Keratinocyte (primary cell): Measurements from ENCODE around the gene ZCCHC13. TPM values are rescaled to one million over a fixed set of nuclear protein-coding genes. Genes with fewer than 3 reads are reported as not detected.

Experiments
- DNase-seq: peaks from one replicate; pipeline ENCODE4 v3.0.0-alpha.2; 2011; ENCODE audit warnings: low read depth, missing footprints, low spot score
- FAIRE-seq: peaks from 2 replicates; lab custom pipeline; 2011; peaks lifted over from hg19 to GRCh38; lab: Jason Lieb, UNC
- H2AFZ ChIP-seq: 2 replicates; pipeline ENCODE4 v1.6.0; 2012; ENCODE audit warnings: low read length, control low read depth, inconsistent platforms; ENCODE audit not compliant: control insufficient read depth
- H3K27ac ChIP-seq: 2 replicates; pipeline ENCODE4 v1.5.1; 2011; ENCODE audit warnings: low read length; ENCODE audit not compliant: control insufficient read depth, insufficient read depth
- H3K27me3 ChIP-seq: 3 replicates; pipeline ENCODE4 v1.6.0; 2011; ENCODE audit warnings: low read length; ENCODE audit not compliant: control insufficient read depth, insufficient read depth; ENCODE audit errors: extremely low read depth
- H3K36me3 ChIP-seq, 2 experiments: 2 replicates in 1 of 2; 3 replicates in 1 of 2; pipeline ENCODE4 v1.5.1; 2011; ENCODE audit warnings: low read length in 2 of 2, mild to moderate bottlenecking in 1 of 2; ENCODE audit not compliant: control insufficient read depth in 2 of 2, insufficient read depth in 2 of 2; ENCODE audit errors: extremely low read depth in 1 of 2
- H3K4me1 ChIP-seq: 3 replicates; pipeline ENCODE4 v1.5.1; 2011; ENCODE audit warnings: low read length; ENCODE audit not compliant: control insufficient read depth, insufficient read depth; ENCODE audit errors: extremely low read depth
- H3K4me2 ChIP-seq: 3 replicates; pipeline ENCODE4 v1.6.0; 2011; ENCODE audit warnings: low read depth, low read length; ENCODE audit not compliant: control insufficient read depth, insufficient read depth; ENCODE audit errors: extremely low read depth
- H3K4me3 ChIP-seq, 3 experiments: fragments of 200-600 bp in 1 of 3; sonication (generic) in 1 of 3; 2 replicates in 2 of 3; 3 replicates in 1 of 3; pipeline ENCODE4 v1.5.1; 2011 to 2016; ENCODE audit warnings: low read length in 3 of 3, mild to moderate bottlenecking in 3 of 3, control low read depth in 2 of 3, inconsistent platforms in 1 of 3, low read depth in 1 of 3, mixed read lengths in 1 of 3, mixed run types in 1 of 3, moderate library complexity in 1 of 3; ENCODE audit not compliant: control insufficient read depth in 2 of 3, insufficient read depth in 2 of 3; ENCODE audit errors: extremely low read depth in 1 of 3
- H3K79me2 ChIP-seq: 2 replicates; pipeline ENCODE4 v1.6.0; 2012; ENCODE audit warnings: low read length; ENCODE audit not compliant: control insufficient read depth, insufficient read depth
- H3K9ac ChIP-seq: 3 replicates; pipeline ENCODE4 v1.6.0; 2011; ENCODE audit warnings: low read length; ENCODE audit not compliant: control insufficient read depth, insufficient read depth; ENCODE audit errors: extremely low read depth
- H3K9me1 ChIP-seq: 3 replicates; pipeline ENCODE4 v1.6.0; 2011; ENCODE audit warnings: low read length; ENCODE audit not compliant: control insufficient read depth, insufficient read depth; ENCODE audit errors: extremely low read depth
- H3K9me3 ChIP-seq: 2 replicates; pipeline ENCODE4 v1.5.1; 2012; ENCODE audit warnings: low read depth, low read length; ENCODE audit not compliant: control insufficient read depth
- H4K20me1 ChIP-seq: 3 replicates; pipeline ENCODE4 v1.6.0; 2011; ENCODE audit warnings: low read length; ENCODE audit not compliant: control insufficient read depth, insufficient read depth; ENCODE audit errors: extremely low read depth
- EZH2 ChIP-seq: IDR thresholded peaks from one replicate; pipeline ENCODE4 v1.6.1; 2012; ENCODE audit warnings: inconsistent platforms, mild to moderate bottlenecking, low read length, moderate library complexity
- dilution Hi-C: fragments of 300-500 bp; cut with MboI; formaldehyde crosslinking; loops from one replicate; pipeline ENCODE4 v1.7.0; 2020; ENCODE audit warnings: low sequenced_read_pairs; ENCODE audit not compliant: extremely low pct_ligation_motif_present
- polyA plus RNA-seq, 5 experiments: library from polyadenylated mRNA; depleted of rRNA in 3 of 5; stranded (reverse) in 3 of 5; stranded (forward) in 1 of 5; unstranded in 1 of 5; fragments of >200 nt; gene quantifications; 1 replicate in 1 of 5; 2 replicates in 3 of 5; 3 replicates in 1 of 5; pipeline versions ENCODE4 v1.2.1 to v1.2.3, GENCODE V29; 2011 to 2012; ENCODE audit warnings: missing spikeins in 2 of 5, low read depth in 1 of 5, low replicate concordance in 1 of 5
- TF ChIP-seq, protein P1 (sequence below), 3 experiments: IDR thresholded peaks in 1 of 3; conservative IDR thresholded peaks in 1 of 3; optimal IDR thresholded peaks in 1 of 3; 2 replicates in 2 of 3; 3 replicates in 1 of 3; pipeline versions ENCODE3 to v1.5.1; 2011; ENCODE audit warnings: low read length in 3 of 3, mild to moderate bottlenecking in 3 of 3, moderate library complexity in 2 of 3, control low read depth in 1 of 3, inconsistent platforms in 1 of 3; ENCODE audit not compliant: insufficient read depth in 2 of 3; ENCODE audit errors: extremely low read depth in 1 of 3

Gene ZCCHC13
- polyA plus RNA-seq, 1 donor (not counting 4 experiments of a cell fraction or from before 2014, with no cell fraction given), result not detected

DNA sequence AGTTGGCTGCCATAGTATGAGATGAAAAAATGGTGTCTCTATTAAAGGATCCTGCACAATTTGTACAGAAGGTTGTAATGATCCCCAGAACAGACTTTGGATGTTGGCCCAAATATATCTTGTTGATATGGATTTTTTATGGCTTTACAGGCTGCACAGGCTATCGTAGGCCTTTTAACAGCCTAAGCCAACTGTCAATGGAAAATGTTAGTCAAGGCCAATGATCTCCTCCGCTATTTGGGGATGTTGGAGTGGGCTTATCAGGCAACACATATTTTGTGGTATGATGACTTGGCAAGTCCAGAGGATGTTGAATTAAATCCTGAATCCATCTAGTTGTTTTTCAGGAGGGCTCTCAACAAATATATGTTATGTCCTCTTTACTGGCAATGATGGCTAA, 42.1 kb downstream of the ZCCHC13 start:
- H3K4me1 ChIP-seq, result peaks cover 5% of the 10 kb centered on the region
- H3K27ac ChIP-seq, result no peak overlapping the region
- no peaks in the 10 kb centered on the region for H3K79me2 ChIP-seq
- H4K20me1 ChIP-seq, result no peaks in the 10 kb centered on the region
- H3K9me1 ChIP-seq, result no peaks in the 10 kb centered on the region
- no peak overlapping the region for H3K4me3 ChIP-seq
- dilution Hi-C loops, result no loop called here
- H3K4me2 ChIP-seq, result no peak overlapping the region
- H3K36me3 ChIP-seq, result no peaks in the 10 kb centered on the region
- FAIRE-seq (no peak), DNase-seq (no peak)
- no peaks in the 10 kb centered on the region for H3K27me3 ChIP-seq
- no peak overlapping the region for H2AFZ ChIP-seq
- no peak overlapping the region for H3K9ac ChIP-seq
- TF ChIP-seq EZH2, result no peak
- TF ChIP-seq, protein P1, sequence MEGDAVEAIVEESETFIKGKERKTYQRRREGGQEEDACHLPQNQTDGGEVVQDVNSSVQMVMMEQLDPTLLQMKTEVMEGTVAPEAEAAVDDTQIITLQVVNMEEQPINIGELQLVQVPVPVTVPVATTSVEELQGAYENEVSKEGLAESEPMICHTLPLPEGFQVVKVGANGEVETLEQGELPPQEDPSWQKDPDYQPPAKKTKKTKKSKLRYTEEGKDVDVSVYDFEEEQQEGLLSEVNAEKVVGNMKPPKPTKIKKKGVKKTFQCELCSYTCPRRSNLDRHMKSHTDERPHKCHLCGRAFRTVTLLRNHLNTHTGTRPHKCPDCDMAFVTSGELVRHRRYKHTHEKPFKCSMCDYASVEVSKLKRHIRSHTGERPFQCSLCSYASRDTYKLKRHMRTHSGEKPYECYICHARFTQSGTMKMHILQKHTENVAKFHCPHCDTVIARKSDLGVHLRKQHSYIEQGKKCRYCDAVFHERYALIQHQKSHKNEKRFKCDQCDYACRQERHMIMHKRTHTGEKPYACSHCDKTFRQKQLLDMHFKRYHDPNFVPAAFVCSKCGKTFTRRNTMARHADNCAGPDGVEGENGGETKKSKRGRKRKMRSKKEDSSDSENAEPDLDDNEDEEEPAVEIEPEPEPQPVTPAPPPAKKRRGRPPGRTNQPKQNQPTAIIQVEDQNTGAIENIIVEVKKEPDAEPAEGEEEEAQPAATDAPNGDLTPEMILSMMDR (optimal IDR thresholded peaks at IDR 0.05 in 1 of 3, IDR thresholded peaks at IDR 0.05 in 1 of 3, conservative IDR thresholded peaks at IDR 0.05 in 1 of 3; ENCODE audit: extremely low read depth in 1 of 3, insufficient read depth in 2 of 3, low read length in 3 of 3), result no peak
- H3K9me3 ChIP-seq, result no peaks in the 10 kb centered on the region

DNA sequence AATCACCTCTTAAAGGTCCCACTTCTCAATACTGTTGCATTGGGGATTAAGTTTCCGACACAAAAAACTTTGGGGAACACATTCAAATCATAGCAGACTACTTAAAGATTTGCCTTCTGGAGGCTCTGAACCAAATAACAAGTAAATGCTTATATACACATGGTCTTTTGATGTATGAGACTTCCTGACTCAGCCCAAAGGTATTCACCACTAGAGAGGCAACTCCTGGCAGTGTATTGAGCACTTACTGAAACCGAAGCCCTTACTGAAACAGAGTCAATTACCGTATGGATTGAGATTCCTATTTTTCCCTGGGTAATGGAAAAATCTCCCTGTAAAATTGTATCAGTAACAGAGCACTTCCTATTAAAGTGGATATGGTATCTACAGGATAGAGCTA, 45.4 kb downstream of the ZCCHC13 start:
- H3K36me3 ChIP-seq, result no peaks in the 10 kb centered on the region
- H3K9me3 ChIP-seq, result no peaks in the 10 kb centered on the region
- H3K27me3 ChIP-seq, result no peaks in the 10 kb centered on the region
- no peak overlapping the region for H2AFZ ChIP-seq
- H3K9ac ChIP-seq, result no peak overlapping the region
- dilution Hi-C loops, result no loop called here
- no peak overlapping the region for H3K4me3 ChIP-seq
- H4K20me1 ChIP-seq, result no peaks in the 10 kb centered on the region
- no peaks in the 10 kb centered on the region for H3K9me1 ChIP-seq
- peak; percentile 61 for FAIRE-seq
- DNase-seq, result peak; percentile 5
- no peak overlapping the region for H3K27ac ChIP-seq
- no peak for TF ChIP-seq EZH2
- TF ChIP-seq, protein P1 (optimal IDR thresholded peaks at IDR 0.05 in 1 of 3, IDR thresholded peaks at IDR 0.05 in 1 of 3, conservative IDR thresholded peaks at IDR 0.05 in 1 of 3; ENCODE audit: extremely low read depth in 1 of 3, insufficient read depth in 2 of 3, low read length in 3 of 3), result no peak
- H3K4me2 ChIP-seq, result no peak overlapping the region
- H3K79me2 ChIP-seq, result no peaks in the 10 kb centered on the region
- peaks cover 9% of the 10 kb centered on the region for H3K4me1 ChIP-seq
